ENCODE data around the gene EEF2. TPM values are rescaled to one million over a fixed set of nuclear protein-coding genes. Genes with fewer than 3 reads are reported as not detected.
"Not testable (repeated sequence)": the region's sequence is repeated elsewhere in the genome, so short reads cannot be mapped to it uniquely, and the experiment has no call there.

The EEF2 gene
- total RNA-seq, 2 donors from 2014 or later: 1,974 to 1,998 TPM

DNA sequence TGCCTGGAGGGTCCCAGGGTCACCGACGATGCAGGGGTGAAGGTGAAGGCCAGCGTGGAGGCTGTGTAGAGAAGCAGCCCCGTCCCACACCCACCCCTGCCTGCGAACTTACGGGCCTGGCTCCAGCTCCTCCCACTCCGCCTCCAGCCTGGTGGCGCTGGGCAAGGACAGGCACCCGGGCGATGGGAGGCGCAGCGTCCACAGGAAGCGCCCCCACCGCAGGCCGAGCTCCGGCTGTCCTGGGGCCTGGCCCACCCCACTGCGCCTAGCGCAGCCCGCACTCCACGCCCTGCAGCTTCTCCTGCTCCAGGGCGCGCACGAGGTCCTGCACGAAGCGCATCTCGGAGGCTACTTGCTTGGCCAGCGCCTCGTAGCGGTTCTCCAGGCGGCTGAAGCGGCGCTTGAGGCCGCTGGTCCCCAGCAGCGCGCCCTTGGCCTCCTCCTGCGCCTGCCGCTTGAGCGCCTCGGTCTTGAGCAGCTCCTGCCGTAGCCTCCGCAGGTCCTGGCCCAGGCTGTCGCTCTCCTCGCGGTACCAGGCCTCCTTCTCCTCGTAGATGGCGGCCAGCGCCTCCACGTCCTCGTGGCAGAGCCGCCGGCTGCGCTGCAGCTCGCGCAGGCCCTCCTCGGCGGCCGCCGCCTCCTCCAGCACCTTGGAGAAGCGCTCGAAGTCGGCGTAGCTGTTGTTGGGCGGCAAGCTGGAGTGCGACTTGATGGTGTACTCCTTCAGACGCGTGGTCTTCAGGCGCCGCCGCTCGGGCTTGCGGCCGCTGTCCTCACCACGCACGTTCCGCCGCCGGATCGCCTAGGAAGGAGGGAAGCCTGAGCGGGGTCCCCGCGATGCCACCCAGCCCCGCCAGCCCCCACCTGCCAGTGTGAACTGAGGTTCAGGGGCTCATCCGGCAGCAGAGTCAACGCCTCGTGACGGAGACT lies 26.2 kb downstream of the EEF2 start:
- intact Hi-C loops (cut with DNase I): no loop called here
- Histone ChIP-seq H3K27ac (no peak overlapping the region), H3K27me3 (replicated peaks; ENCODE audit: insufficient read depth) (no peaks in the 10 kb centered on the region), H3K9me3 (no peaks in the 10 kb centered on the region), H3K4me1 (replicated peaks) (no peaks in the 10 kb centered on the region), H3K36me3 (peaks cover 23 to 49% of the 10 kb centered on the region in 2 donors), H3K4me3 (no peak overlapping the region)
- DNase-seq (ENCODE audit: low spot score): no peak
- TF ChIP-seq POLR2AphosphoS5 (IDR thresholded peaks at IDR 0.05) (no peak), POLR2A (IDR thresholded peaks at IDR 0.05) (no peak), CTCF (IDR thresholded peaks at IDR 0.05) (no peak)
- WGBS: 96% methylated on average over 86 of the region's 86 CpGs

DNA sequence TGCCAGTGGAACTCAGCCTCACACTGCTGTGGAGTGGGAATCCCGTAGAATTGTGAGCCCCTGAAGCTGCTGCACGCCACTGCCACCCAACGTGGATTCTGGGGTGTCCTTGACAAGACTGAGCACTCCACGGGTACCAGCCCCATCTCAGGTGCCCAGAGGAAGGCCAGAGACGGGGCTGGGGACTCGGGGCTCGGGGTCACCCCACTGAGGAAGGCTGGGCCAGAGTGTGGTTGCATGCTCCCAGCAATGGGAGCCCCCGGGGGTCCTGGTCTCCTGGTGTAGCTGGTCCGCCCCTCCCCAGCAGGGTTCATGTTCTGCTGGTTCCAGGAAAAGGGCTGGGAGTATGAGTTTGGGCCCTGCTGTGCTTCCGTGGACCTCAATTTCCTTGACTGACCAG lies 29.6 kb downstream of the EEF2 start:
- Histone ChIP-seq H3K27me3 (replicated peaks; ENCODE audit: insufficient read depth) (no peaks in the 10 kb centered on the region), H3K4me1 (replicated peaks) (no peaks in the 10 kb centered on the region), H3K36me3 (peaks cover 14 to 21% of the 10 kb centered on the region in 2 donors), H3K4me3 (no peak overlapping the region), H3K27ac (no peak overlapping the region), H3K9me3 (no peaks in the 10 kb centered on the region)
- 87% methylated on average over 10 of the region's 10 CpGs for WGBS
- intact Hi-C loops (cut with DNase I): no loop called here
- no peak for DNase-seq (ENCODE audit: low spot score)
- no peak for TF ChIP-seq CTCF (IDR thresholded peaks at IDR 0.05)
- TF ChIP-seq POLR2A (IDR thresholded peaks at IDR 0.05): no peak
- no peak for TF ChIP-seq POLR2AphosphoS5 (IDR thresholded peaks at IDR 0.05)

GRCh38 chr19:3955276-3955675 lies 30.0 kb downstream of the EEF2 start:
- DNase-seq (ENCODE audit: low spot score); H3K27me3 ChIP-seq (replicated peaks; ENCODE audit: insufficient read depth); H3K27ac ChIP-seq; intact Hi-C loops (cut with DNase I); H3K4me1 ChIP-seq (replicated peaks); H3K9me3 ChIP-seq; H3K4me3 ChIP-seq: not testable (repeated sequence)
- peaks cover 14 to 20% of the 10 kb centered on the region in 2 donors for H3K36me3 ChIP-seq
- 93% methylated on average over 13 of the region's 13 CpGs for WGBS

DNA sequence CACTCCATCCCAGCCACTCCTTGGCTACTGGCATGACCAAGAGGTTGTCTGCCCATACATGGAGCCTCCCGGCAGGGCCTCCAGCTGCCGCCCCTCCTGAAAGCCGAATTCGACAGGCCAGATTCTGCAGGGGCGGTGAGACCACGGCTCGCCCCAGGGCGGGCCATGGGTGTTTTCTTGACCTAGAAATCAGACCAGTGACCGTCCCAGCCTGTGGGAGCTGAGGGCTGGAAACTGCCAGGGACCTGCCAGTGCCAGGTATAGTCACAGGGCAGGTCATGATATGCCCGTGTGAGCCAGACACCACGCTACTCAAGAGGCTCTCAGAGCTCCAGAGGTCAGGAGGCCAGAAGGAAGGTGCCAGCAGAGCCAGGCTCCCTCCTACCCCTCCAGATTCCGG lies 31.2 kb downstream of the EEF2 start:
- no peak overlapping the region for H3K27ac ChIP-seq
- no peak for TF ChIP-seq CTCF (IDR thresholded peaks at IDR 0.05)
- no peak for TF ChIP-seq POLR2A (IDR thresholded peaks at IDR 0.05)
- no peak for TF ChIP-seq POLR2AphosphoS5 (IDR thresholded peaks at IDR 0.05)
- H3K4me3 ChIP-seq: no peak overlapping the region
- H3K4me1 ChIP-seq (replicated peaks): no peaks in the 10 kb centered on the region
- intact Hi-C loops (cut with DNase I): no loop called here
- H3K9me3 ChIP-seq: no peaks in the 10 kb centered on the region
- H3K27me3 ChIP-seq (replicated peaks; ENCODE audit: insufficient read depth): no peaks in the 10 kb centered on the region
- H3K36me3 ChIP-seq: peaks cover 4 to 10% of the 10 kb centered on the region in 2 donors
- DNase-seq (ENCODE audit: low spot score): no peak
- 77% methylated on average over 11 of the region's 12 CpGs for whole genome bisulfite sequencing

DNA sequence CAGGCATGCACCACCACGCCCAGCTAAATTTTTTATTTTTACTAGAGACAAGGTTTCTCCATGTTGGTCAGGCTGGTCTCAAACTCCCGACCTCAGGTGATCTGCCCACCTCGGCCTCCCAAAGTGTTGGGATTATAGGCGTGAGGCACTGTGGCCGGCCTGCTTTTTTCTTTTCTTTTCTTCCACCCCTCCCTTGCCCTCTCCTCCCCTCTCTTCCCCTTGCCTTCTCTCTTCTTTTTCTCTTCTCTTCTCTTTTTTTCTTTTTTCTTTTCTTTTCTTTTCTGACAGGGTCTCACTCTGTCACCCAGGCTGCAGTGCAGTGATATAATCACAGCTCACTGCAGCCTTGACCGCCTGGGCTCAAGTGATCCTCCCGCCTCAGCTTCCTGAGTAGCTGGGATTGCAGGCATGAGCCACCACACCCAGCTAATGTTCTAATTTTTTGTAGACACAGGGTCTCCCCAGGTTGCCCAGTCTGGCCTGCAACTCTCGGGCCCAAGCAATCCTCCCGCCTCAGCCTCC lies 32.4 kb downstream of the EEF2 start:
- H3K9me3 ChIP-seq; H3K27me3 ChIP-seq (replicated peaks; ENCODE audit: insufficient read depth); intact Hi-C loops (cut with DNase I); H3K36me3 ChIP-seq; DNase-seq (ENCODE audit: low spot score); H3K27ac ChIP-seq; H3K4me3 ChIP-seq; H3K4me1 ChIP-seq (replicated peaks): not testable (repeated sequence)
- 88% methylated on average over 9 of the region's 9 CpGs for WGBS
